Smooth muscle cell of the brain vasculature (primary cell): ENCODE data around the gene KRT86.
"Not testable (repeated sequence)": the region's sequence is repeated elsewhere in the genome, so short reads cannot be mapped to it uniquely, and the experiment has no call there.

Experiments
- DNase-seq: peaks from one replicate; pipeline ENCODE4 v3.0.0-alpha.2; 2012; ENCODE audit warnings: low read depth, low spot score

Gene KRT86

GRCh38 chr12:52334185-52334584 lies 59.7 kb downstream of the KRT86 start:
- DNase-seq, result no peak

GRCh38 chr12:52335598-52336262 lies 61.3 kb downstream of the KRT86 start:
- no peak for DNase-seq

GRCh38 chr12:52336641-52337040 lies 62.2 kb downstream of the KRT86 start:
- no peak for DNase-seq

GRCh38 chr12:52337054-52337453 lies 62.6 kb downstream of the KRT86 start:
- no peak for DNase-seq

GRCh38 chr12:52338241-52338960 lies 64.0 kb downstream of the KRT86 start:
- no peak for DNase-seq

GRCh38 chr12:52341066-52341580 lies 66.7 kb downstream of the KRT86 start:
- no peak for DNase-seq

- no peak for DNase-seq
Observed at GRCh38 chr12:52342781-52343490, 68.5 kb downstream of the KRT86 start.

- DNase-seq, result no peak
Observed at GRCh38 chr12:52343550-52343949, 69.1 kb downstream of the KRT86 start.

GRCh38 chr12:52344111-52344510 lies 69.7 kb downstream of the KRT86 start:
- DNase-seq, result no peak

- not testable (repeated sequence) for DNase-seq
Observed at GRCh38 chr12:52345041-52345440, 70.6 kb downstream of the KRT86 start.

GRCh38 chr12:52346593-52346992 lies 72.1 kb downstream of the KRT86 start:
- no peak for DNase-seq

- DNase-seq, result no peak
Observed at GRCh38 chr12:52347016-52347415, 72.6 kb downstream of the KRT86 start.

GRCh38 chr12:52347551-52348510 lies 73.4 kb downstream of the KRT86 start:
- no peak for DNase-seq

- no peak for DNase-seq
Observed at GRCh38 chr12:52349196-52349595, 74.8 kb downstream of the KRT86 start.

GRCh38 chr12:52350021-52350620 lies 75.7 kb downstream of the KRT86 start:
- DNase-seq, result no peak

- no peak for DNase-seq
Observed at GRCh38 chr12:52350786-52351185, 76.3 kb downstream of the KRT86 start.

- DNase-seq, result no peak
Observed at GRCh38 chr12:52351196-52352059, 77.0 kb downstream of the KRT86 start.

GRCh38 chr12:52352951-52353350 lies 78.5 kb downstream of the KRT86 start:
- no peak for DNase-seq

GRCh38 chr12:52353766-52354165 lies 79.3 kb downstream of the KRT86 start:
- no peak for DNase-seq

- no peak for DNase-seq
Observed at GRCh38 chr12:52354200-52354599, 79.8 kb downstream of the KRT86 start.
